A549 (cell line): ENCODE measurements around the gene ZBTB22.

Experiments
- MAZ ChIP-seq: fragments of 150-350 bp; IDR thresholded peaks from 2 replicates; pipeline ENCODE4 v1.6.1; 2014; ENCODE audit warnings: antibody characterized with exemption, low read depth, low read length, borderline replicate concordance
- SMC3 ChIP-seq: fragments of >200 bp; sonication (Bioruptor Twin); formaldehyde crosslinking; IDR thresholded peaks from 3 replicates; pipeline ENCODE4 v1.6.1; 2018; ENCODE audit warnings: inconsistent platforms
- TF ChIP-seq, protein P1 (sequence below): fragments of >200 bp; sonication (Bioruptor Twin); formaldehyde crosslinking; IDR thresholded peaks from 3 replicates; pipeline ENCODE4 v1.5.1; 2016
- TF ChIP-seq, protein P2 (sequence below): fragments of 200-600 bp; sonication (generic); IDR thresholded peaks from 2 replicates; pipeline ENCODE4 v1.6.1; 2016; ENCODE audit warnings: antibody characterized with exemption, mild to moderate bottlenecking, moderate library complexity

DNA sequence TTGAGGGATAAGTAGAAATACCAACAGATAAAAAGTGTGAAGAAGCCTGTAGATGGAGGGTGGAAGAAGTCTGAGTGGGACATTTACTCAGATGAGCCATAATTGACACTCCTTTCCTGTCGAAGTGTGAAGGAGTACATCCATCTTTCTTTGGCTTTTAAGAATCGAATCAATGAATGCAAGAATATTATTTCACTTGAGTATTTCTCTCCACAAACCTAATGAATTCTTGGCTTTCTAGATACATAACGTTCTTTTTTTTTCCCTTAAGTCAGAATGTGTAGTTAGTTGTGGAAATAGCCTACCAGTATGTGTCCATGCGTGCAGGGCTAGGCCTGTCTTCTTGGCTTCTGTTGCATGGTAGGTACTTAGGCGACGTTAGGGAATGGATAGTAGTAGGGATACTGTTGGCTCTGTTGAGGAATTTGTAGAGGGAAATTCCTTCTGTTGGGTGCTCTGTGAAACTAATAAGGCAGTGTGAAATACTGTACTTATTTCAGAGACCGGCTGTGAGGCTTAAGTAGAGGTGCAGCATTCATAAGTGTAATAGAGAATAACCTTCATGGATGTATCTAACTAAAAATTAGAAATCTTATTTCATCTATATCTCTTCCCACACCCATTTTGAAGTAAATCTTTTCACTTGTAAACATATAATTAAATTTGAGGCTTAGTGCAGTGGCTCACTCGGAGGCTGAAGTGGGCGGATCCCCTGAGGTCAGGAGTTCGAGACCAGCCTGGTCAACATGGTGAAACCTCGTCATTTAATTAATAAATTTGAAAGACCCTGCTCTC is 44.2 kb downstream of the ZBTB22 start:
- TF ChIP-seq, protein P1, sequence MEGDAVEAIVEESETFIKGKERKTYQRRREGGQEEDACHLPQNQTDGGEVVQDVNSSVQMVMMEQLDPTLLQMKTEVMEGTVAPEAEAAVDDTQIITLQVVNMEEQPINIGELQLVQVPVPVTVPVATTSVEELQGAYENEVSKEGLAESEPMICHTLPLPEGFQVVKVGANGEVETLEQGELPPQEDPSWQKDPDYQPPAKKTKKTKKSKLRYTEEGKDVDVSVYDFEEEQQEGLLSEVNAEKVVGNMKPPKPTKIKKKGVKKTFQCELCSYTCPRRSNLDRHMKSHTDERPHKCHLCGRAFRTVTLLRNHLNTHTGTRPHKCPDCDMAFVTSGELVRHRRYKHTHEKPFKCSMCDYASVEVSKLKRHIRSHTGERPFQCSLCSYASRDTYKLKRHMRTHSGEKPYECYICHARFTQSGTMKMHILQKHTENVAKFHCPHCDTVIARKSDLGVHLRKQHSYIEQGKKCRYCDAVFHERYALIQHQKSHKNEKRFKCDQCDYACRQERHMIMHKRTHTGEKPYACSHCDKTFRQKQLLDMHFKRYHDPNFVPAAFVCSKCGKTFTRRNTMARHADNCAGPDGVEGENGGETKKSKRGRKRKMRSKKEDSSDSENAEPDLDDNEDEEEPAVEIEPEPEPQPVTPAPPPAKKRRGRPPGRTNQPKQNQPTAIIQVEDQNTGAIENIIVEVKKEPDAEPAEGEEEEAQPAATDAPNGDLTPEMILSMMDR, result no peak
- TF ChIP-seq, protein P2, sequence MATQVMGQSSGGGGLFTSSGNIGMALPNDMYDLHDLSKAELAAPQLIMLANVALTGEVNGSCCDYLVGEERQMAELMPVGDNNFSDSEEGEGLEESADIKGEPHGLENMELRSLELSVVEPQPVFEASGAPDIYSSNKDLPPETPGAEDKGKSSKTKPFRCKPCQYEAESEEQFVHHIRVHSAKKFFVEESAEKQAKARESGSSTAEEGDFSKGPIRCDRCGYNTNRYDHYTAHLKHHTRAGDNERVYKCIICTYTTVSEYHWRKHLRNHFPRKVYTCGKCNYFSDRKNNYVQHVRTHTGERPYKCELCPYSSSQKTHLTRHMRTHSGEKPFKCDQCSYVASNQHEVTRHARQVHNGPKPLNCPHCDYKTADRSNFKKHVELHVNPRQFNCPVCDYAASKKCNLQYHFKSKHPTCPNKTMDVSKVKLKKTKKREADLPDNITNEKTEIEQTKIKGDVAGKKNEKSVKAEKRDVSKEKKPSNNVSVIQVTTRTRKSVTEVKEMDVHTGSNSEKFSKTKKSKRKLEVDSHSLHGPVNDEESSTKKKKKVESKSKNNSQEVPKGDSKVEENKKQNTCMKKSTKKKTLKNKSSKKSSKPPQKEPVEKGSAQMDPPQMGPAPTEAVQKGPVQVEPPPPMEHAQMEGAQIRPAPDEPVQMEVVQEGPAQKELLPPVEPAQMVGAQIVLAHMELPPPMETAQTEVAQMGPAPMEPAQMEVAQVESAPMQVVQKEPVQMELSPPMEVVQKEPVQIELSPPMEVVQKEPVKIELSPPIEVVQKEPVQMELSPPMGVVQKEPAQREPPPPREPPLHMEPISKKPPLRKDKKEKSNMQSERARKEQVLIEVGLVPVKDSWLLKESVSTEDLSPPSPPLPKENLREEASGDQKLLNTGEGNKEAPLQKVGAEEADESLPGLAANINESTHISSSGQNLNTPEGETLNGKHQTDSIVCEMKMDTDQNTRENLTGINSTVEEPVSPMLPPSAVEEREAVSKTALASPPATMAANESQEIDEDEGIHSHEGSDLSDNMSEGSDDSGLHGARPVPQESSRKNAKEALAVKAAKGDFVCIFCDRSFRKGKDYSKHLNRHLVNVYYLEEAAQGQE, result no peak
- TF ChIP-seq SMC3 (no peak), MAZ (no peak)
